WTC11 (cell line): Measurements from ENCODE around the gene CEBPB. TPM values are rescaled to one million over a fixed set of nuclear protein-coding genes. Genes with fewer than 3 reads are reported as not detected.
A peak's percentile ranks its signal among the peaks of the same experiment; 100 is the strongest.

Experiments used
- ATAC-seq: fragments of 200-7000 bp; cut with Tn5 transposase; 2 replicates; pipeline ENCODE4 v1.10.0; 2021; ENCODE audit warnings: mild to moderate bottlenecking, moderate library complexity
- CTCF ChIA-PET: fragments of 300-600 bp; sonication (Branson Sonifier 250); formaldehyde crosslinking; loops from one replicate; lab custom pipeline; 2021; ENCODE audit warnings: antibody characterized with exemption; lab: Charles Lee
- POLR2A ChIA-PET: fragments of 350-600 bp; sonication (Branson Sonifier 250); formaldehyde crosslinking; loops from one replicate; lab custom pipeline; 2021; ENCODE audit warnings: antibody characterized with exemption; lab: Charles Lee
- DNase-seq: peaks from one replicate; pipeline ENCODE4 v3.0.0; 2021; ENCODE audit warnings: low spot score
- H3K27ac Mint-ChIP-seq: 2 replicates; pipeline ENCODE4 v1.8.0; 2021; ENCODE audit warnings: mixed read lengths
- H3K27me3 Mint-ChIP-seq: 2 replicates; pipeline ENCODE4 v1.8.0; 2021; ENCODE audit warnings: low read depth, mild to moderate bottlenecking, moderate library complexity, mixed read lengths
- H3K36me3 Mint-ChIP-seq: 2 replicates; pipeline ENCODE4 v1.8.0; 2021; ENCODE audit warnings: mixed read lengths
- H3K4me1 Mint-ChIP-seq: 2 replicates; pipeline ENCODE4 v1.8.0; 2022; ENCODE audit warnings: mixed read lengths
- H3K4me3 Mint-ChIP-seq: 2 replicates; pipeline ENCODE4 v1.8.0; 2021; ENCODE audit warnings: mild to moderate bottlenecking, moderate library complexity, mixed read lengths
- H3K9me3 Mint-ChIP-seq: 2 replicates; pipeline ENCODE4 v1.8.0; 2021; ENCODE audit warnings: mixed read lengths
- AFF4 ChIP-seq: sonication (generic); formaldehyde crosslinking; IDR thresholded peaks from 2 replicates; pipeline ENCODE4 v1.8.1; 2023; ENCODE audit warnings: mild to moderate bottlenecking, missing genetic modification reagents, borderline replicate concordance
- ATF3 ChIP-seq: sonication (generic); formaldehyde crosslinking; conservative IDR thresholded peaks from 2 replicates; pipeline ENCODE4 v1.8.1; 2022; ENCODE audit warnings: mild to moderate bottlenecking, missing genetic modification reagents
- CDX4 ChIP-seq: fragments of 250-450 bp; sonication (Bioruptor Pico); IDR thresholded peaks from 2 replicates; pipeline ENCODE4 v1.9.0; 2021; ENCODE audit warnings: moderate library complexity, mild to moderate bottlenecking, inconsistent platforms, borderline replicate concordance
- ETV6 ChIP-seq: sonication (generic); formaldehyde crosslinking; IDR thresholded peaks from 2 replicates; pipeline ENCODE4 v1.8.1; 2022; ENCODE audit warnings: mild to moderate bottlenecking, missing genetic modification reagents
- FOXP1 ChIP-seq: sonication (generic); formaldehyde crosslinking; IDR thresholded peaks from 2 replicates; pipeline ENCODE4 v1.8.0; 2022; ENCODE audit warnings: missing genetic modification reagents, mild to moderate bottlenecking, moderate library complexity, borderline replicate concordance
- MYBL2 ChIP-seq: sonication (generic); formaldehyde crosslinking; IDR thresholded peaks from 2 replicates; pipeline ENCODE4 v1.8.1; 2023; ENCODE audit warnings: mild to moderate bottlenecking, moderate library complexity, missing genetic modification reagents
- NR3C1 ChIP-seq: sonication (generic); formaldehyde crosslinking; conservative IDR thresholded peaks from 2 replicates; pipeline ENCODE4 v1.8.1; 2023; ENCODE audit warnings: low read depth, mild to moderate bottlenecking, missing genetic modification reagents
- OVOL2 ChIP-seq: fragments of 250-450 bp; sonication (Bioruptor Pico); IDR thresholded peaks from 2 replicates; pipeline ENCODE4 v1.9.0; 2021; ENCODE audit warnings: mild to moderate bottlenecking, borderline replicate concordance
- USF2 ChIP-seq: sonication (generic); formaldehyde crosslinking; IDR thresholded peaks from 2 replicates; pipeline ENCODE4 v1.8.1; 2023; ENCODE audit warnings: mild to moderate bottlenecking, missing genetic modification reagents, moderate library complexity
- ZNF425 ChIP-seq: fragments of 250-450 bp; sonication (Bioruptor Pico); conservative IDR thresholded peaks from 2 replicates; pipeline ENCODE4 v1.9.0; 2021; ENCODE audit warnings: mild to moderate bottlenecking
- total RNA-seq: library from RNA; stranded (reverse); gene quantifications from 3 replicates; pipeline ENCODE4 v1.2.3, GENCODE V29; 2021

Gene CEBPB
- total RNA-seq, 1 experiment from 2014 or later: 29.1 TPM

- POLR2A ChIA-PET: no interaction called here
Measured at GRCh38 chr20:50170549-50171220, 19.9 kb upstream of the CEBPB start.

More at GRCh38 chr20:50170549-50171220, 19.9 kb upstream of the CEBPB start:
- H3K4me1 Mint-ChIP-seq: peaks cover 28% of the 10 kb centered on the region
- DNase-seq (no peak), ATAC-seq (no peak)
- CTCF ChIA-PET: interaction anchor here (1.6 to 8.9 kb wide), 5 partner anchors 8 to 55 kb away, joined by 5 to 146 read pairs (median 16); partner anchors contain the start of gene PEDS1
- no peaks in the 10 kb centered on the region; the same call in 1 of the 2 replicates for H3K36me3 Mint-ChIP-seq
- H3K27ac Mint-ChIP-seq: 0 out of 2 replicates have a peak overlapping the region, but pooled peaks have one; percentile 83
- TF ChIP-seq USF2 (CRISPR knock-in tag): no peak
- no peak for TF ChIP-seq AFF4
- TF ChIP-seq ATF3: no peak
- no peak for TF ChIP-seq ZNF425
- TF ChIP-seq MYBL2 (CRISPR knock-in tag): no peak
- no peak for TF ChIP-seq OVOL2 (CRISPR knock-in tag)
- TF ChIP-seq FOXP1 (CRISPR knock-in tag): no peak
- no peak for TF ChIP-seq ETV6 (CRISPR knock-in tag)
- TF ChIP-seq NR3C1 (CRISPR knock-in tag): no peak
- TF ChIP-seq CDX4 (CRISPR knock-in tag): no peak
- TF ChIP-seq, all 79 proteins: peak for 0
- Mint-ChIP-seq H3K27me3 (no peaks in the 10 kb centered on the region; the same call in 1 of the 2 replicates), H3K9me3 (peaks cover 4% of the 10 kb centered on the region), H3K4me3 (no peak overlapping the region)
